HG02571 (cell line): Measurements from ENCODE around the gene BCL2L1.

Source experiments
- ATAC-seq: cut with Tn5 transposase; IDR thresholded peaks from one replicate; pipeline ENCODE4 v1.9.1; 2021; ENCODE audit warnings: mild to moderate bottlenecking, moderate library complexity; ENCODE audit not compliant: unreplicated experiment

Gene BCL2L1

GRCh38 chr20:31694842-31695593, 27.6 kb downstream of the BCL2L1 start:
- ATAC-seq = no peak

- no peak for ATAC-seq
Measured at GRCh38 chr20:31693987-31694661, 28.5 kb downstream of the BCL2L1 start.

GRCh38 chr20:31693402-31693801, 29.3 kb downstream of the BCL2L1 start:
- no peak for ATAC-seq

- no peak for ATAC-seq
Measured at GRCh38 chr20:31691646-31692275, 30.9 kb downstream of the BCL2L1 start.

- ATAC-seq = no peak
Measured at GRCh38 chr20:31690124-31690666, 32.5 kb downstream of the BCL2L1 start.

GRCh38 chr20:31689141-31689540, 33.5 kb downstream of the BCL2L1 start:
- ATAC-seq = no peak

GRCh38 chr20:31687777-31688176, 34.9 kb downstream of the BCL2L1 start:
- ATAC-seq = no peak

GRCh38 chr20:31685853-31686643, 36.6 kb downstream of the BCL2L1 start:
- ATAC-seq = no peak

- ATAC-seq = no peak
Measured at GRCh38 chr20:31684153-31685015, 38.3 kb downstream of the BCL2L1 start.

GRCh38 chr20:31682927-31683326, 39.7 kb downstream of the BCL2L1 start:
- ATAC-seq = no peak

GRCh38 chr20:31682352-31682751, 40.3 kb downstream of the BCL2L1 start:
- ATAC-seq = no peak

GRCh38 chr20:31681769-31682168, 40.9 kb downstream of the BCL2L1 start:
- ATAC-seq = no peak

GRCh38 chr20:31681128-31681727, 41.4 kb downstream of the BCL2L1 start:
- no peak for ATAC-seq

- ATAC-seq = no peak
Measured at GRCh38 chr20:31680286-31681127, 42.2 kb downstream of the BCL2L1 start.

- ATAC-seq = no peak
Measured at GRCh38 chr20:31679357-31680285, 43.0 kb downstream of the BCL2L1 start.

GRCh38 chr20:31678389-31679356, 44.0 kb downstream of the BCL2L1 start:
- no peak for ATAC-seq
